PC-3 (cell line): ENCODE measurements around the gene RBM47. TPM values are rescaled to one million over a fixed set of nuclear protein-coding genes. Genes with fewer than 3 reads are reported as not detected.
"Not testable (repeated sequence)": the region's sequence is repeated elsewhere in the genome, so short reads cannot be mapped to it uniquely, and the experiment has no call there.

Experiments used
- ATAC-seq: fragments of 200-7000 bp; cut with Tn5 transposase; 2 replicates; pipeline ENCODE4 v1.9.1; 2020; ENCODE audit warnings: mild to moderate bottlenecking, moderate library complexity
- BruUV-seq: library from RNA; stranded (reverse); fragments of 400-500 nt; replicated peaks from 2 replicates; lab custom pipeline; 2021; lab: Mats Ljungman, UMichigan
- CTCF ChIA-PET: fragments of 300-600 bp; sonication (Branson Sonifier 250); formaldehyde crosslinking; loops from one replicate; lab custom pipeline; 2022; ENCODE audit warnings: antibody characterized with exemption; lab: Charles Lee
- POLR2A ChIA-PET: fragments of 300-600 bp; sonication (Branson Sonifier 250); formaldehyde crosslinking; loops from one replicate; lab custom pipeline; 2022; ENCODE audit warnings: antibody characterized with exemption; ENCODE audit not compliant: unreplicated experiment; lab: Charles Lee
- DNase-seq: peaks from one replicate; pipeline ENCODE4 v3.0.0-alpha.2; 2015
- H2AFZ ChIP-seq: fragments of 300-600 bp; sonication (generic); 2 replicates; pipeline ENCODE4 v1.6.0; 2016; ENCODE audit warnings: antibody characterized with exemption, low read length
- H3F3A ChIP-seq: fragments of 300-600 bp; sonication (generic); one replicate; pipeline ENCODE4 v1.6.0; 2017; ENCODE audit warnings: antibody characterized with exemption, low read length, control low read depth, mild to moderate bottlenecking; ENCODE audit not compliant: unreplicated experiment
- H3K27ac ChIP-seq: fragments of 300-600 bp; sonication (generic); 2 replicates; pipeline ENCODE4 v1.5.1; 2016; ENCODE audit warnings: mild to moderate bottlenecking, low read length
- H3K27me3 ChIP-seq: fragments of 300-600 bp; sonication (generic); 2 replicates; pipeline ENCODE4 v1.6.1; 2016; ENCODE audit warnings: low read length, mixed read lengths
- H3K36me3 ChIP-seq: fragments of 300-600 bp; sonication (generic); 2 replicates; pipeline ENCODE4 v1.6.1; 2016; ENCODE audit warnings: low read depth, mixed run types, low read length, mixed read lengths
- H3K4me1 ChIP-seq: fragments of 300-600 bp; sonication (generic); 2 replicates; pipeline ENCODE4 v1.5.1; 2016; ENCODE audit warnings: low read length; ENCODE audit not compliant: insufficient read depth
- H3K4me2 ChIP-seq: fragments of 300-600 bp; sonication (generic); 2 replicates; pipeline ENCODE4 v1.6.0; 2016; ENCODE audit warnings: low read length
- H3K4me3 ChIP-seq: fragments of 300-600 bp; sonication (generic); 2 replicates; pipeline ENCODE4 v1.5.1; 2016; ENCODE audit warnings: mild to moderate bottlenecking, low read length, mixed read lengths
- H3K79me2 ChIP-seq: fragments of 300-600 bp; sonication (generic); 2 replicates; pipeline ENCODE4 v1.6.1; 2017; ENCODE audit warnings: low read length, mixed read lengths
- H3K9ac ChIP-seq: fragments of 300-600 bp; sonication (generic); 2 replicates; pipeline ENCODE4 v1.6.0; 2016; ENCODE audit warnings: mild to moderate bottlenecking, low read length
- H3K9me2 ChIP-seq: fragments of 300-600 bp; sonication (generic); replicated peaks from 2 replicates; pipeline ENCODE4 v1.6.1; 2016; ENCODE audit warnings: mixed run types, low read length, mixed read lengths
- H3K9me3 ChIP-seq: fragments of 300-600 bp; sonication (generic); 2 replicates; pipeline ENCODE4 v1.6.1; 2016; ENCODE audit warnings: low read length, mixed read lengths
- H4K20me1 ChIP-seq: fragments of 300-600 bp; sonication (generic); 2 replicates; pipeline ENCODE4 v1.6.1; 2016; ENCODE audit warnings: low read length, mixed read lengths
- EZH2 ChIP-seq: fragments of 300-600 bp; sonication (generic); IDR thresholded peaks from one replicate; pipeline ENCODE4 v1.6.1; 2017; ENCODE audit warnings: antibody characterized with exemption, mild to moderate bottlenecking, low read length; ENCODE audit not compliant: unreplicated experiment
- EZH2phosphoT487 ChIP-seq: fragments of 300-600 bp; sonication (generic); IDR thresholded peaks from 2 replicates; pipeline ENCODE4 v1.6.1; 2018; ENCODE audit warnings: mild to moderate bottlenecking, antibody characterized with exemption, low read length, borderline replicate concordance
- intact Hi-C: fragments of 100-400 bp; cut with micrococcal nuclease; formaldehyde crosslinking; loops from 2 replicates; pipeline ENCODE4 v1.9.0; 2023
- total RNA-seq: library from RNA; depleted of rRNA; stranded (reverse); fragments of >200 nt; gene quantifications from 2 replicates; pipeline ENCODE4 v1.2.3, GENCODE V29; 2014
- TF ChIP-seq, protein P1 (sequence below): fragments of 300-600 bp; sonication (generic); conservative IDR thresholded peaks from 2 replicates; pipeline ENCODE4 v1.5.1; 2017; ENCODE audit warnings: antibody characterized with exemption, low read depth, mild to moderate bottlenecking, low read length

The RBM47 gene
- total RNA-seq, 1 experiment from 2014 or later: 34.7 TPM

DNA sequence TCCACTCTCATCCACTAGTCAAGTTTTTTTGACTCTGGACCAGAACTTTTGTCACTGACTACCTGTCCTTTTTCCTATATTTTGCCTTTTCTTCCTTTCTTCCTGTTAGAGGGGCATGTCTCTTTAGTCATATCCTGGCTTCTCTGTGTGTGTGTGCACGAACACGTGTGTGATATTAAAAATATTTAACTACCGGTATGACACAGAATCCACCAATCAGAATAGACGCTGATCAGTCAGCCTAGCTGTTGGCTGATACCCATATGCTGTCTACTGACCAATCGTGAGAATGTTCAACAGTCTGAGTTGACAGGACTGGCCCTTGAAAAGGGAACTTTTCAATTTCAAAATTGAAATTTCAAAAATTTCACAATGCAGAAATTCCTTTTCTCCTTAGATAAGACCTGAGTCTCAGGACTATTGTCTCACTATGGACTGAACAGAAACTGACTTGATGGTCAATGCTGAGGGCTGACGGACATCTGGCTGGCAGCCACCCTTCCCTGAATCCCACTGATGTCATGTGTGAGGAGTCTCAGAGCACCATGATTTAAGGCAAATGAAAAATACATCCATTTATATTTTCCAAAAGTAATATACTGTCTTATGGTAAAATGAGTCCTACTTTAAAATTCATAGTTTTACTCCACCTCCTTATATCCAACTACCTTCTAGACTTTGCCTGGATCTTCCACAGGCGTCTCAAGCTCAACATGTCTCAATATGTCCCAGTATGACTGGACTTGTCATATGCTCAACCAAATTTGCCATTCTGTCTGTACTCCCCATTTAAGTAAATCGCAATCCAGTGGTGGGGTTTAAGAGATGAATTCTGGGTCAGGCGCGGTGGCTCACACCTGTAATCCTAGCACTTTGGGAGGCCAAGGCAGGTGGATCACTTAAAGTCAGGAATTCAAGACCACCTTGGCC lies 216.5 kb downstream of the RBM47 start:
- no peak overlapping the region for H3K9ac ChIP-seq
- H3K36me3 ChIP-seq: no peaks in the 10 kb centered on the region
- no peak for TF ChIP-seq EZH2phosphoT487
- TF ChIP-seq, protein P1, sequence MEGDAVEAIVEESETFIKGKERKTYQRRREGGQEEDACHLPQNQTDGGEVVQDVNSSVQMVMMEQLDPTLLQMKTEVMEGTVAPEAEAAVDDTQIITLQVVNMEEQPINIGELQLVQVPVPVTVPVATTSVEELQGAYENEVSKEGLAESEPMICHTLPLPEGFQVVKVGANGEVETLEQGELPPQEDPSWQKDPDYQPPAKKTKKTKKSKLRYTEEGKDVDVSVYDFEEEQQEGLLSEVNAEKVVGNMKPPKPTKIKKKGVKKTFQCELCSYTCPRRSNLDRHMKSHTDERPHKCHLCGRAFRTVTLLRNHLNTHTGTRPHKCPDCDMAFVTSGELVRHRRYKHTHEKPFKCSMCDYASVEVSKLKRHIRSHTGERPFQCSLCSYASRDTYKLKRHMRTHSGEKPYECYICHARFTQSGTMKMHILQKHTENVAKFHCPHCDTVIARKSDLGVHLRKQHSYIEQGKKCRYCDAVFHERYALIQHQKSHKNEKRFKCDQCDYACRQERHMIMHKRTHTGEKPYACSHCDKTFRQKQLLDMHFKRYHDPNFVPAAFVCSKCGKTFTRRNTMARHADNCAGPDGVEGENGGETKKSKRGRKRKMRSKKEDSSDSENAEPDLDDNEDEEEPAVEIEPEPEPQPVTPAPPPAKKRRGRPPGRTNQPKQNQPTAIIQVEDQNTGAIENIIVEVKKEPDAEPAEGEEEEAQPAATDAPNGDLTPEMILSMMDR: no peak
- no peak for TF ChIP-seq EZH2
- H3K4me3 ChIP-seq: no peak overlapping the region
- DNase-seq (peak; percentile 9), ATAC-seq (peak; percentile 15; the same call in 1 of the 2 replicates)
- CTCF ChIA-PET: no interaction called here
- H4K20me1 ChIP-seq: no peaks in the 10 kb centered on the region
- H2AFZ ChIP-seq: no peak overlapping the region
- no peaks in the 10 kb centered on the region for H3F3A ChIP-seq
- intact Hi-C loops: no loop called here
- H3K4me1 ChIP-seq: no peaks in the 10 kb centered on the region
- no peak overlapping the region for H3K4me2 ChIP-seq
- H3K9me2 ChIP-seq: no peaks in the 10 kb centered on the region
- H3K79me2 ChIP-seq: no peaks in the 10 kb centered on the region
- H3K27ac ChIP-seq: no peak overlapping the region
- BruUV-seq: no TSS peak
- H3K9me3 ChIP-seq: no peaks in the 10 kb centered on the region
- no peaks in the 10 kb centered on the region for H3K27me3 ChIP-seq
- POLR2A ChIA-PET: no interaction called here

GRCh38 chr4:40412388-40412787 lies 217.3 kb downstream of the RBM47 start:
- Histone ChIP-seq H3K9me3 (no peaks in the 10 kb centered on the region), H3K36me3 (no peaks in the 10 kb centered on the region), H4K20me1 (no peaks in the 10 kb centered on the region), H3K27me3 (no peaks in the 10 kb centered on the region), H3K4me1 (no peaks in the 10 kb centered on the region), H2AFZ (no peak overlapping the region), H3K9ac (no peak overlapping the region), H3K9me2 (no peaks in the 10 kb centered on the region), H3F3A (no peaks in the 10 kb centered on the region), H3K79me2 (no peaks in the 10 kb centered on the region), H3K4me3 (no peak overlapping the region), H3K27ac (no peak overlapping the region), H3K4me2 (no peak overlapping the region)
- ChIA-PET POLR2A (no interaction called here), CTCF (no interaction called here)
- no peak for DNase-seq
- BruUV-seq: no TSS peak
- intact Hi-C loops: no loop called here
- no peak for TF ChIP-seq EZH2
- TF ChIP-seq EZH2phosphoT487: no peak
- TF ChIP-seq, protein P1: no peak
- ATAC-seq: no peak

DNA sequence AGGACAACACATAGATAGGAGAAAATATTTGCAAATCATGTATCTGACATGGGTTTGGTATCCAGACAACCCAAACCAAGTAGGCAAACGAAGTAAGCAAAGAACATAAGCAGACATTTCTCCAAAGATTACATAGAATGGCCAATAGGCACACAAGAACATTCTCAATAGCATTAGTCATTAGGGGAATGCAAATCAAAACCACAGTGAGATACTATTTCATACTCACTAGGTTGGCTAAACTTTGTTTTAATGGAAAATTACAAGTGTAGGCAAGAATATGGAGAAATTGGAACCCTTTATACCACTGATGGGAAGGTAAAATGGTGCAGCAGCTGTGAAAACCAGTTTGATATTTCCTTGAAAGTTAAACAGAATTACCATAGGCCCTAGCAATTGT lies 219.8 kb downstream of the RBM47 start:
- Histone ChIP-seq H3K4me2 (no peak overlapping the region), H3K4me1 (peaks cover 4% of the 10 kb centered on the region), H3K9me3 (no peaks in the 10 kb centered on the region), H3K27ac (no peak overlapping the region), H2AFZ (no peak overlapping the region), H4K20me1 (no peaks in the 10 kb centered on the region), H3K36me3 (no peaks in the 10 kb centered on the region), H3K9ac (no peak overlapping the region), H3F3A (no peaks in the 10 kb centered on the region), H3K79me2 (no peaks in the 10 kb centered on the region), H3K9me2 (no peaks in the 10 kb centered on the region), H3K4me3 (no peak overlapping the region), H3K27me3 (no peaks in the 10 kb centered on the region)
- no peak for TF ChIP-seq EZH2
- TF ChIP-seq, protein P1: no peak
- no peak for TF ChIP-seq EZH2phosphoT487
- DNase-seq: peak; percentile 50
- ATAC-seq: peak; percentile 51; the same call in 1 of the 2 replicates
- intact Hi-C loops: no loop called here
- ChIA-PET CTCF (no interaction called here), POLR2A (no interaction called here)
- BruUV-seq: no TSS peak

GRCh38 chr4:40407468-40407867 lies 222.2 kb downstream of the RBM47 start:
- H3K9me2 ChIP-seq, intact Hi-C loops, H4K20me1 ChIP-seq, H2AFZ ChIP-seq, BruUV-seq, ATAC-seq, CTCF ChIA-PET, DNase-seq, H3K27me3 ChIP-seq, H3K9ac ChIP-seq, H3K4me3 ChIP-seq, H3K9me3 ChIP-seq, H3K27ac ChIP-seq, H3K36me3 ChIP-seq, POLR2A ChIA-PET, H3K4me2 ChIP-seq, H3F3A ChIP-seq, H3K79me2 ChIP-seq: not testable (repeated sequence)
- H3K4me1 ChIP-seq: peaks cover 14% of the 10 kb centered on the region
